IMR-90 (cell line): ENCODE data around the gene ADGRD1. TPM values are rescaled to one million over a fixed set of nuclear protein-coding genes. Genes with fewer than 3 reads are reported as not detected.

ENCODE experiments used
- ATAC-seq: fragments of 200-7000 bp; cut with Tn5 transposase; 2 replicates; pipeline ENCODE4 v1.9.1; 2020; ENCODE audit warnings: low read depth, mild to moderate bottlenecking, moderate library complexity
- BruUV-seq: library from RNA; stranded (reverse); fragments of 400-500 nt; replicated peaks from 2 replicates; lab custom pipeline; 2021; lab: Mats Ljungman, UMichigan
- CTCF ChIA-PET: fragments of 300-600 bp; formaldehyde crosslinking; extraction: SDS; loops from one replicate; lab custom pipeline; 2021; ENCODE audit warnings: antibody characterized with exemption; lab: Yijun Ruan, JAX
- POLR2A ChIA-PET: fragments of 300-600 bp; sonication (Branson Sonifier 250); formaldehyde crosslinking; loops from one replicate; lab custom pipeline; 2022; ENCODE audit warnings: antibody characterized with exemption; ENCODE audit not compliant: unreplicated experiment; lab: Charles Lee
- DNase-seq: peaks from one replicate; pipeline ENCODE4 v3.0.0; 2013
- H2AFZ ChIP-seq: replicated peaks from 2 replicates; pipeline ENCODE3; 2013; ENCODE audit warnings: low read length, mild to moderate bottlenecking; ENCODE audit not compliant: poor library complexity
- H2AK5ac ChIP-seq: 2 replicates; pipeline ENCODE4 v1.6.1; 2013; ENCODE audit warnings: low read depth, low read length, inconsistent platforms
- H2AK9ac ChIP-seq: replicated peaks from 2 replicates; pipeline ENCODE3; 2013; ENCODE audit warnings: mild to moderate bottlenecking, low read depth, low read length, moderate library complexity; ENCODE audit not compliant: poor library complexity
- H2BK120ac ChIP-seq: 2 replicates; pipeline ENCODE4 v1.6.1; 2013; ENCODE audit warnings: low read depth, low read length, inconsistent platforms
- H2BK15ac ChIP-seq: 3 replicates; pipeline ENCODE4 v1.6.1; 2013; ENCODE audit warnings: low read depth, low read length, inconsistent platforms
- H2BK20ac ChIP-seq: 2 replicates; pipeline ENCODE4 v1.6.1; 2013; ENCODE audit warnings: low read depth, mild to moderate bottlenecking, inconsistent platforms, low read length, moderate library complexity
- H2BK5ac ChIP-seq: 2 replicates; pipeline ENCODE4 v1.6.1; 2013; ENCODE audit warnings: mild to moderate bottlenecking, low read depth, low read length, inconsistent platforms; ENCODE audit not compliant: poor library complexity, severe bottlenecking
- H3K14ac ChIP-seq: replicated peaks from 2 replicates; pipeline ENCODE4 v1.6.1; 2013; ENCODE audit warnings: low read depth, low read length, inconsistent platforms
- H3K18ac ChIP-seq: 2 replicates; pipeline ENCODE4 v1.6.1; 2013; ENCODE audit warnings: low read depth, low read length, control low read depth
- H3K23ac ChIP-seq: 2 replicates; pipeline ENCODE4 v1.6.1; 2013; ENCODE audit warnings: low read depth, low read length, inconsistent platforms
- H3K27ac ChIP-seq: 2 replicates; pipeline ENCODE4 v1.5.1; 2013; ENCODE audit warnings: mild to moderate bottlenecking, control low read depth, low read length; ENCODE audit not compliant: insufficient read depth
- H3K27me3 ChIP-seq: 2 replicates; pipeline ENCODE4 v1.6.1; 2013; ENCODE audit warnings: low read length; ENCODE audit not compliant: control insufficient read depth, insufficient read depth
- H3K36me3 ChIP-seq: 2 replicates; pipeline ENCODE4 v1.6.1; 2013; ENCODE audit warnings: low read length, mixed read lengths; ENCODE audit not compliant: control insufficient read depth, insufficient read depth
- H3K4ac ChIP-seq: 2 replicates; pipeline ENCODE4 v1.6.1; 2013; ENCODE audit warnings: low read depth, low read length, inconsistent platforms
- H3K4me1 ChIP-seq: 2 replicates; pipeline ENCODE4 v1.6.1; 2013; ENCODE audit warnings: low read length, mixed read lengths; ENCODE audit not compliant: control insufficient read depth, insufficient read depth
- H3K4me2 ChIP-seq: 2 replicates; pipeline ENCODE4 v1.6.1; 2013; ENCODE audit warnings: low read depth, mild to moderate bottlenecking, control low read depth, low read length, moderate library complexity
- H3K4me3 ChIP-seq: 2 replicates; pipeline ENCODE4 v1.5.1; 2013; ENCODE audit warnings: low read depth, mild to moderate bottlenecking, control low read depth, low read length, moderate library complexity; ENCODE audit not compliant: insufficient read depth
- H3K56ac ChIP-seq: 2 replicates; pipeline ENCODE4 v1.6.1; 2013; ENCODE audit warnings: low read length, inconsistent platforms; ENCODE audit not compliant: insufficient read depth; ENCODE audit errors: extremely low read depth
- H3K79me1 ChIP-seq, 2 experiments: 2 replicates each; pipeline ENCODE4 v1.6.1; 2013; ENCODE audit warnings: low read length in 2 of 2, inconsistent platforms in 1 of 2, low read depth in 1 of 2
- H3K9ac ChIP-seq: 2 replicates; pipeline ENCODE4 v1.6.1; 2013; ENCODE audit warnings: low read depth, low read length, control low read depth
- H3K9me1 ChIP-seq: 2 replicates; pipeline ENCODE4 v1.6.1; 2013; ENCODE audit warnings: low read length, inconsistent platforms; ENCODE audit not compliant: insufficient read depth
- H3K9me3 ChIP-seq: 2 replicates; pipeline ENCODE4 v1.6.1; 2013; ENCODE audit warnings: low read length; ENCODE audit not compliant: control insufficient read depth, insufficient read depth
- H4K20me1 ChIP-seq: 2 replicates; pipeline ENCODE4 v1.6.1; 2013; ENCODE audit warnings: low read length, inconsistent platforms; ENCODE audit not compliant: insufficient read depth
- H4K5ac ChIP-seq: 2 replicates; pipeline ENCODE4 v1.6.1; 2013; ENCODE audit warnings: mild to moderate bottlenecking, low read depth, low read length, control low read depth
- H4K8ac ChIP-seq, 2 experiments: 2 replicates each; pipeline ENCODE4 v1.6.1; 2013; ENCODE audit warnings: low read depth in 2 of 2, low read length in 2 of 2, control low read depth in 1 of 2, inconsistent platforms in 1 of 2
- H4K91ac ChIP-seq: 2 replicates; pipeline ENCODE4 v1.6.1; 2013; ENCODE audit warnings: low read depth, low read length, inconsistent platforms; ENCODE audit not compliant: insufficient read depth
- ELK1 ChIP-seq: fragments of 150-350 bp; IDR thresholded peaks from 2 replicates; pipeline ENCODE4 v1.6.1; 2016; ENCODE audit warnings: low read depth, mild to moderate bottlenecking, low read length, moderate library complexity, borderline replicate concordance
- MAZ ChIP-seq: IDR thresholded peaks from 2 replicates; pipeline ENCODE4 v1.6.1; 2012; ENCODE audit warnings: low read depth, mild to moderate bottlenecking, low read length, improper control_type of control experiment, moderate library complexity, borderline replicate concordance
- RAD21 ChIP-seq: IDR thresholded peaks from 2 replicates; pipeline ENCODE4 v1.6.1; 2012; ENCODE audit warnings: low read length, improper control_type of control experiment
- RFX5 ChIP-seq: IDR thresholded peaks from 2 replicates; pipeline ENCODE4 v1.8.0; 2012; ENCODE audit warnings: low read depth, mild to moderate bottlenecking, low read length, moderate library complexity
- USF2 ChIP-seq: fragments of 150-350 bp; IDR thresholded peaks from 2 replicates; pipeline ENCODE4 v1.6.1; 2017; ENCODE audit warnings: mild to moderate bottlenecking, antibody characterized with exemption, low read length, low read depth
- WGBS, 2 experiments: methylation state at CpG; one replicate each; pipeline versions ENCODE4 v1.1.5 to v1.1.7; 2013; ENCODE audit warnings: missing lambda C conversion rate in 2 of 2; ENCODE audit not compliant: insufficient read length in 1 of 2; ENCODE audit errors: extremely low coverage in 2 of 2; 5-methylcytosine and 5-hydroxymethylcytosine counted together
- dilution Hi-C: fragments of 300-500 bp; cut with HindIII; formaldehyde crosslinking; loops from one replicate; pipeline ENCODE4 v1.14.3; 2018; ENCODE audit warnings: low sequenced_read_pairs; ENCODE audit not compliant: unreplicated experiment
- in situ Hi-C: fragments of 300-500 bp; cut with MboI; formaldehyde crosslinking; loops from 3 replicates; pipeline ENCODE4 v1.14.3; 2019; ENCODE audit warnings: low sequenced_read_pairs, inconsistent platforms, mixed read lengths
- intact Hi-C: fragments of 100-400 bp; cut with micrococcal nuclease; formaldehyde crosslinking; loops from 2 replicates; pipeline ENCODE4 v1.10.0; 2022
- polyA plus RNA-seq, 3 experiments: library from polyadenylated mRNA; depleted of rRNA; stranded (reverse); fragments of >200 nt; gene quantifications; 2 replicates each; pipeline ENCODE4 v1.2.3, GENCODE V29; 2012; ENCODE audit warnings: low replicate concordance in 1 of 3
- total RNA-seq: library from RNA; depleted of rRNA; stranded (reverse); fragments of >200 nt; gene quantifications from 2 replicates; pipeline ENCODE4 v1.2.3, GENCODE V29; 2012

The ADGRD1 gene
- total and polyA plus RNA-seq, 2 of the 4 experiments (the other 2 are of a cell fraction), result not detected

DNA sequence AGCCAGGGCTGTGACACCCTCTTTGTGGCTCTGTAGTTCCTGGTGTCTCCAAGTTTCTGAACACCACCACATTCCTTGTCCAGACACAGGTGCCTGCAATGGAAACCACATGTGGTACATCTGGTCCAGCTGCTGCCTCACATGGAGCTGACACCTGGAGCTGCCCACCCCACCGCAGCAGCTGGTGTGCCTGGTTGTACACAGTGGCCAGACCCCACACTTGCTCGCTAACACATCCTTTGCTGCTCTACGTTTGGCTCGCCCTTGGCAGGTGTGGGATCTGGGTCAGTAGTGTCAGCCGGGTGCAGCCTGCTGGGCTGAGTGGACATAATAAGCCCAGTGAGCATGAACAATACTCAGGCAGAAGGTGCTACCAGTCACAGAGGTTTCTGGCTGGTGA, 198.9 kb downstream of the ADGRD1 start:
- Histone ChIP-seq H4K20me1 (no peaks in the 10 kb centered on the region), H4K8ac (no peak overlapping the region), H3K4me1 (no peaks in the 10 kb centered on the region), H3K27me3 (no peaks in the 10 kb centered on the region), H2BK5ac (no peak overlapping the region), H3K4me2 (no peak overlapping the region), H2AK5ac (no peak overlapping the region), H3K36me3 (no peaks in the 10 kb centered on the region), H3K9me1 (no peaks in the 10 kb centered on the region), H3K9me3 (peaks cover 30% of the 10 kb centered on the region), H2AK9ac (no peak overlapping the region), H3K4ac (no peak overlapping the region), H3K56ac (no peak overlapping the region), H2BK120ac (no peak overlapping the region), H2BK15ac (no peak overlapping the region), H3K14ac (no peak overlapping the region), H3K79me1 (no peaks in the 10 kb centered on the region), H4K91ac (no peak overlapping the region), H4K5ac (no peak overlapping the region), H3K27ac (no peak overlapping the region), H2AFZ (no peak overlapping the region), H3K9ac (no peak overlapping the region), H3K23ac (no peak overlapping the region), H3K18ac (no peak overlapping the region), H3K4me3 (no peak overlapping the region), H2BK20ac (no peak overlapping the region)
- intact Hi-C loops, result no loop called here
- no peak for ATAC-seq
- in situ Hi-C loops, result no loop called here
- TF ChIP-seq RAD21 (no peak), ELK1 (no peak), USF2 (no peak), MAZ (no peak), RFX5 (no peak)
- no CpG with 5 or more reads among the region's 5 CpGs for WGBS, 2 experiments
- dilution Hi-C loops, result no loop called here
- CTCF ChIA-PET, result no interaction called here
- BruUV-seq, result no TSS peak
- DNase-seq, result no peak
- POLR2A ChIA-PET, result interaction anchor here (0.6 kb wide), 1 partner anchor 678 kb away, joined by 3 read pairs; no protein-coding TSS in a partner anchor
